Kidney (tissue), 14 donors: ENCODE data around the gene LDLRAD1. TPM values are rescaled to one million over a fixed set of nuclear protein-coding genes. Genes with fewer than 3 reads are reported as not detected.

Experiments
- DNase-seq, 5 donors: peaks; one replicate each; pipeline ENCODE4 v3.0.0-alpha.2; 2013 to 2020
- FAIRE-seq: peaks from 2 replicates; lab custom pipeline; 2012; peaks lifted over from hg19 to GRCh38; lab: Jason Lieb, UNC
- H3K27ac ChIP-seq, 2 donors: one replicate each; pipeline ENCODE4 v1.7.0; 2013; ENCODE audit warnings: low read depth in 2 of 2, low read length in 2 of 2, inconsistent platforms in 1 of 2
- H3K27me3 ChIP-seq: one replicate; pipeline ENCODE4 v1.7.1; 2013; ENCODE audit warnings: low read length, inconsistent platforms; ENCODE audit not compliant: control insufficient read depth, insufficient read depth
- H3K36me3 ChIP-seq, 3 donors: one replicate each; pipeline versions ENCODE4 v1.7.0 to v1.7.1; 2013; ENCODE audit warnings: low read length in 3 of 3, control low read depth in 1 of 3, inconsistent platforms in 1 of 3; ENCODE audit not compliant: insufficient read depth in 3 of 3, control insufficient read depth in 2 of 3
- H3K4me1 ChIP-seq, 3 donors: one replicate each; pipeline versions ENCODE4 v1.7.0 to v1.7.1; 2013; ENCODE audit warnings: low read length in 3 of 3, inconsistent platforms in 1 of 3, low read depth in 1 of 3; ENCODE audit not compliant: control insufficient read depth in 2 of 3, insufficient read depth in 2 of 3
- H3K4me3 ChIP-seq, 3 donors: one replicate each; pipeline versions ENCODE4 v1.7.0 to v1.8.1; 2013; ENCODE audit warnings: low read length in 3 of 3, control low read depth in 1 of 3, inconsistent platforms in 1 of 3
- H3K9ac ChIP-seq, 3 donors: one replicate each; pipeline versions ENCODE4 v1.7.0 to v1.7.1; 2013; ENCODE audit warnings: low read length in 3 of 3, control low read depth in 1 of 3, inconsistent platforms in 1 of 3
- H3K9me3 ChIP-seq, 3 donors: one replicate each; pipeline versions ENCODE4 v1.7.0 to v1.7.1; 2013; ENCODE audit warnings: low read length in 3 of 3, control low read depth in 1 of 3, inconsistent platforms in 1 of 3; ENCODE audit not compliant: control insufficient read depth in 2 of 3, insufficient read depth in 1 of 3
- intact Hi-C: fragments of 100-400 bp; cut with DNase I; formaldehyde crosslinking; loops from one replicate; pipeline ENCODE4 v1.11.1; 2022
- polyA plus RNA-seq: library from polyadenylated mRNA; stranded (reverse); fragments of 350-450 nt; fragmentation: Illumina TruSeq; extraction: RNeasy Lipid Tissue Mini Kit (QIAGEN cat#74804); gene quantifications from one replicate; pipeline ENCODE4 v1.2.3, GENCODE V29; 2014; ENCODE audit warnings: low read depth, low replicate concordance; ENCODE audit not compliant: insufficient read depth
- total RNA-seq: library from RNA; stranded (reverse); fragmentation: NEBNext Ultra II Directional; extraction: Animal tissue kit (Norgen Biotek cat#: 25700); gene quantifications from one replicate; pipeline ENCODE4 v1.2.1, GENCODE V29; 2021
- TF ChIP-seq, protein P1 (sequence below): IDR thresholded peaks from 3 replicates; pipeline ENCODE4 v1.5.1; 2012; ENCODE audit warnings: mild to moderate bottlenecking, moderate library complexity, borderline replicate concordance; ENCODE audit not compliant: insufficient read depth; ENCODE audit errors: extremely low read depth
- donor health status: control.
- donor health status: control.
- donor health status: control.
- donor health status: control.
- donor health status: control.
- donor health status: DM: yes; HTN: yes; CAD: no.
- donor health status: Normal renal cell carcinoma (clear cell type).

LDLRAD1 gene
- total and polyA plus RNA-seq, 2 donors from 2014 or later: not detected

DNA sequence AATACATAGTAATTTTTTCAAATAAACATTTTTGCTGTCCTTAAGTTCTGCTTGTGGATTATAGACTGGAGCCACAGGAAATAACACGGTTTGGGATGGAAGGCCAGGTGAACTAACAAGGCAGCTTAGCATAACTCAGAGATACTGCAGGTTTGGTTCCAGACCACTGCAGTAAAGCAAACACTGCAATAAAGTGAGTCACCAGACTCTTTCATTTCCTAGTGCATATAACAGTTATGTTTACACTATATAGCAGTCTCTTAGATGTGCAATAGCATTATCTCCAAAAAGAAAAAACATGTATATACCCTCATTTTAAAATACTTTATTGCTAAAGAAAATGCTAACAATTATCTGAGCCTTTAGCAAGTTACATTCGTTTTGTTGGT is 49.9 kb downstream of the LDLRAD1 start:
- Histone ChIP-seq H3K36me3 (peaks cover 2 to 21% (median 19%) of the 10 kb centered on the region in 3 donors), H3K4me1 (no peaks in the 10 kb centered on the region), H3K9me3 (no peaks in the 10 kb centered on the region), H3K9ac (no peak overlapping the region), H3K27ac (no peak overlapping the region), H3K27me3 (no peaks in the 10 kb centered on the region), H3K4me3 (no peak overlapping the region)
- DNase-seq (no peak), FAIRE-seq (no peak)
- intact Hi-C loops: no loop called here
- TF ChIP-seq, protein P1, sequence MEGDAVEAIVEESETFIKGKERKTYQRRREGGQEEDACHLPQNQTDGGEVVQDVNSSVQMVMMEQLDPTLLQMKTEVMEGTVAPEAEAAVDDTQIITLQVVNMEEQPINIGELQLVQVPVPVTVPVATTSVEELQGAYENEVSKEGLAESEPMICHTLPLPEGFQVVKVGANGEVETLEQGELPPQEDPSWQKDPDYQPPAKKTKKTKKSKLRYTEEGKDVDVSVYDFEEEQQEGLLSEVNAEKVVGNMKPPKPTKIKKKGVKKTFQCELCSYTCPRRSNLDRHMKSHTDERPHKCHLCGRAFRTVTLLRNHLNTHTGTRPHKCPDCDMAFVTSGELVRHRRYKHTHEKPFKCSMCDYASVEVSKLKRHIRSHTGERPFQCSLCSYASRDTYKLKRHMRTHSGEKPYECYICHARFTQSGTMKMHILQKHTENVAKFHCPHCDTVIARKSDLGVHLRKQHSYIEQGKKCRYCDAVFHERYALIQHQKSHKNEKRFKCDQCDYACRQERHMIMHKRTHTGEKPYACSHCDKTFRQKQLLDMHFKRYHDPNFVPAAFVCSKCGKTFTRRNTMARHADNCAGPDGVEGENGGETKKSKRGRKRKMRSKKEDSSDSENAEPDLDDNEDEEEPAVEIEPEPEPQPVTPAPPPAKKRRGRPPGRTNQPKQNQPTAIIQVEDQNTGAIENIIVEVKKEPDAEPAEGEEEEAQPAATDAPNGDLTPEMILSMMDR: no peak

DNA sequence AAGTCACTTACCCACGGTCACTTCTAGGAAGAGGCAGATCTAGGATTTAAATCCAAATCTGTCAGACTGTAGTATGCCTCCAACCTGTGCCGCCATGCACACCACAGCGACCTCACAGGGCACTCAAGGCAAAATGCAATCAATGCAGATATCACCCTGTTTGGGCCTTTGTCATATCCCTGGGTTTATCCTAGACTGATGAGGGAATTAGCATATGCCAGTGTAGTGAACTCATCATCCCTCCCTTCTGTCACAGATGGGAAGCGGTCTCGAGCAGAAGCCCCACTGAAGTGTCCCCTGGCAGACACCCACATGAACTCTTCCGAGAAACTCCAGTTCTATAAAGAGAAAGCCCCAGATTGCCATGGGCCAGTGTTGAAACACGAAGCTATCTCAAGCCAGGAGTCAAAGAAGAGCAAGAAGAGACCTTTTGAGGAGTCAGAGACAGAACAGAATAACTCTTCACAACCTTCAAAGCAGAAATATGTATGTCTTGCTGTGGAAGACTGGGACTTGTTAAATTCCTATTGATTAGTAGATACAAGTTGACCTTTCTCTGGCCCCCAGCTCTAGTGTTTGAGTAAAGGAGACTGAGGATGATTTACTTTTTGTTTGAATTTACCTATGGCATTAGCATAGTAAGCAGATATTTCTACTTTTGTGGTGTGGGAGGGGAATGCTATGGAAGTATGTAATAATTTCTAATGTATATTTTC is 50.4 kb downstream of the LDLRAD1 start:
- Histone ChIP-seq H3K27ac (no peak overlapping the region), H3K9ac (no peak overlapping the region), H3K9me3 (no peaks in the 10 kb centered on the region), H3K27me3 (no peaks in the 10 kb centered on the region), H3K36me3 (peaks cover 2 to 26% (median 22%) of the 10 kb centered on the region in 3 donors), H3K4me3 (no peak overlapping the region), H3K4me1 (no peaks in the 10 kb centered on the region)
- FAIRE-seq (no peak), DNase-seq (no peak)
- TF ChIP-seq, protein P1: no peak
- intact Hi-C loops: no loop called here

GRCh38 chr1:53966794-53967193 is 51.2 kb downstream of the LDLRAD1 start:
- intact Hi-C loops: no loop called here
- Histone ChIP-seq H3K27me3 (no peaks in the 10 kb centered on the region), H3K27ac (no peak overlapping the region)

More at GRCh38 chr1:53966794-53967193, 51.2 kb downstream of the LDLRAD1 start:
- H3K4me3 ChIP-seq: no peak overlapping the region
- DNase-seq: no peak
- FAIRE-seq: no peak
- TF ChIP-seq, protein P1: no peak
- H3K9me3 ChIP-seq: no peaks in the 10 kb centered on the region
- peaks cover 4 to 33% (median 27%) of the 10 kb centered on the region in 3 donors for H3K36me3 ChIP-seq
- no peaks in the 10 kb centered on the region for H3K4me1 ChIP-seq
- H3K9ac ChIP-seq: no peak overlapping the region
